ENCODE measurements around the gene PHTF2. TPM values are rescaled to one million over a fixed set of nuclear protein-coding genes. Genes with fewer than 3 reads are reported as not detected.

Gene PHTF2
- total and polyA plus RNA-seq, 2 of the 4 experiments (the other 2 are of a cell fraction), result 28.3 to 69.9 TPM

- POLR2A ChIA-PET (ENCODE audit: unreplicated experiment), result no interaction called here
- Histone ChIP-seq H3K4me3 (ENCODE audit: insufficient read depth, low read depth, low read length) (no peak overlapping the region), H4K20me1 (ENCODE audit: insufficient read depth, low read length) (no peaks in the 10 kb centered on the region), H2BK20ac (ENCODE audit: low read depth, low read length) (no peak overlapping the region), H3K79me1 (ENCODE audit: low read depth in 1 of 2, low read length in 2 of 2) (no peaks in the 10 kb centered on the region), H3K9me1 (ENCODE audit: insufficient read depth, low read length) (no peaks in the 10 kb centered on the region), H2BK120ac (ENCODE audit: low read depth, low read length) (no peak overlapping the region), H2BK5ac (ENCODE audit: low read depth, low read length, poor library complexity, severe bottlenecking) (no peak overlapping the region), H3K56ac (ENCODE audit: extremely low read depth, insufficient read depth, low read length) (no peak overlapping the region), H3K27ac (ENCODE audit: insufficient read depth, low read length) (no peak overlapping the region), H3K9me3 (ENCODE audit: control insufficient read depth, insufficient read depth, low read length) (no peaks in the 10 kb centered on the region), H3K23ac (ENCODE audit: low read depth, low read length) (no peak overlapping the region), H3K27me3 (ENCODE audit: control insufficient read depth, insufficient read depth, low read length) (no peaks in the 10 kb centered on the region), H3K4ac (ENCODE audit: low read depth, low read length) (no peak overlapping the region), H2AK5ac (ENCODE audit: low read depth, low read length) (no peak overlapping the region), H4K8ac (ENCODE audit: low read depth in 2 of 2, low read length in 2 of 2) (no peak overlapping the region), H3K36me3 (ENCODE audit: control insufficient read depth, insufficient read depth, low read length) (no peaks in the 10 kb centered on the region), H4K5ac (ENCODE audit: low read depth, low read length) (no peak overlapping the region), H4K91ac (ENCODE audit: insufficient read depth, low read depth, low read length) (no peak overlapping the region), H2AK9ac (replicated peaks; ENCODE audit: low read depth, low read length, poor library complexity) (no peak overlapping the region), H2BK15ac (ENCODE audit: low read depth, low read length) (no peak overlapping the region), H3K9ac (ENCODE audit: low read depth, low read length) (no peak overlapping the region), H3K4me2 (ENCODE audit: low read depth, low read length) (no peak overlapping the region), H3K14ac (replicated peaks; ENCODE audit: low read depth, low read length) (no peak overlapping the region), H2AFZ (replicated peaks; ENCODE audit: low read length, poor library complexity) (no peak overlapping the region), H3K18ac (ENCODE audit: low read depth, low read length) (no peak overlapping the region), H3K4me1 (ENCODE audit: control insufficient read depth, insufficient read depth, low read length) (no peaks in the 10 kb centered on the region)
- TF ChIP-seq CTCF (conservative IDR thresholded peaks at IDR 0.05; ENCODE audit: low read depth, low read length), result no peak
- TF ChIP-seq NFE2L2 (IDR thresholded peaks at IDR 0.05; ENCODE audit: low read depth, low read length), result no peak
- no peak for TF ChIP-seq RCOR1 (IDR thresholded peaks at IDR 0.05; ENCODE audit: insufficient replicate concordance, low read length)
- no peak for TF ChIP-seq SMC3 (IDR thresholded peaks at IDR 0.05; ENCODE audit: low read depth, low read length)
- no peak for TF ChIP-seq MAFK (IDR thresholded peaks at IDR 0.05; ENCODE audit: low read depth, low read length)
- no peak for TF ChIP-seq RAD21 (IDR thresholded peaks at IDR 0.05; ENCODE audit: low read length)
- no peak for TF ChIP-seq CHD1 (IDR thresholded peaks at IDR 0.05; ENCODE audit: low read depth, low read length)
- no peak for TF ChIP-seq MAZ (IDR thresholded peaks at IDR 0.05; ENCODE audit: borderline replicate concordance, low read depth, low read length)
- no peak for TF ChIP-seq CEBPB (IDR thresholded peaks at IDR 0.05; ENCODE audit: low read depth, low read length)
- no peak for TF ChIP-seq POLR2A (IDR thresholded peaks at IDR 0.05; ENCODE audit: low read depth, low read length)
- no peak for TF ChIP-seq USF2 (IDR thresholded peaks at IDR 0.05; ENCODE audit: low read depth, low read length)
- no peak for TF ChIP-seq ELK1 (IDR thresholded peaks at IDR 0.05; ENCODE audit: borderline replicate concordance, low read depth, low read length)
- TF ChIP-seq FOS (IDR thresholded peaks at IDR 0.05; ENCODE audit: low read depth, low read length), result no peak
- no peak for TF ChIP-seq BHLHE40 (IDR thresholded peaks at IDR 0.05; ENCODE audit: low read depth, low read length)
- TF ChIP-seq RFX5 (IDR thresholded peaks at IDR 0.05; ENCODE audit: low read depth, low read length), result no peak
- TF ChIP-seq MXI1 (IDR thresholded peaks at IDR 0.05; ENCODE audit: borderline replicate concordance, low read depth, low read length), result no peak
- DNase-seq, result no peak
- dilution Hi-C loops (cut with HindIII; ENCODE audit: low sequenced_read_pairs, unreplicated experiment) (no loop called here), in situ Hi-C loops (cut with MboI; ENCODE audit: low sequenced_read_pairs) (no loop called here), intact Hi-C loops (cut with micrococcal nuclease) (no loop called here)
- BruUV-seq (replicated peaks), result no TSS peak
- CTCF ChIA-PET, result no interaction called here
- no CpG with 5 or more reads among the region's 3 CpGs for WGBS, 2 experiments (ENCODE audit: extremely low coverage in 2 of 2, insufficient read length in 1 of 2)
- no peak for ATAC-seq (ENCODE audit: low read depth)
Observed at GRCh38 chr7:77980087-77980713, 181.6 kb downstream of the PHTF2 start.

Data from IMR-90 (cell line).